ENCODE results near the gene ODF2L. TPM values are rescaled to one million over a fixed set of nuclear protein-coding genes. Genes with fewer than 3 reads are reported as not detected.

ODF2L gene
- total and polyA plus RNA-seq, 9 of the 15 experiments (the other 6 are each of a cell fraction or from before 2014, with no cell fraction given), result 2.2 to 6.0 (median 4.7) TPM

- ChIA-PET CTCF (ENCODE audit: low intra/inter-chr PET ratio) (interaction anchor here (1.7 kb wide), 1 partner anchor 78 kb away, joined by 3 read pairs; no protein-coding TSS in a partner anchor), POLR2A (interaction anchor here (1.6 kb wide), 1 partner anchor 9 kb away, joined by 3 read pairs; no protein-coding TSS in a partner anchor)
- Histone ChIP-seq H4K20me1 (replicated peaks; ENCODE audit: control insufficient read depth, insufficient read depth, low read length) (no peaks in the 10 kb centered on the region), H3K27ac (ENCODE audit: extremely low read depth, low read depth, low read length) (no peak overlapping the region), H3K4me3 (no peak overlapping the region), H2AFZ (ENCODE audit: low read depth, low read length) (no peak overlapping the region), H3K79me2 (ENCODE audit: control insufficient read depth, insufficient read depth, low read length) (no peaks in the 10 kb centered on the region), H3K4me2 (ENCODE audit: insufficient read depth, low read length) (no peak overlapping the region), H3K36me3 (ENCODE audit: control insufficient read depth, insufficient read depth, low read length) (no peaks in the 10 kb centered on the region), H3K9ac (ENCODE audit: insufficient read depth in 1 of 2, low read depth in 2 of 2, low read length in 2 of 2) (no peak overlapping the region), H3K9me3 (replicated peaks; ENCODE audit: control insufficient read depth, insufficient read depth, low read depth, low read length) (no peaks in the 10 kb centered on the region), H3K4me1 (replicated peaks in 1 of 2; ENCODE audit: control insufficient read depth in 2 of 2, insufficient read depth in 2 of 2, low read length in 2 of 2) (no peaks in the 10 kb centered on the region), H3K27me3 (ENCODE audit: control insufficient read depth in 2 of 2, insufficient read depth in 2 of 2, low read length in 2 of 2) (no peaks in the 10 kb centered on the region), H3K9me1 (ENCODE audit: control insufficient read depth, insufficient read depth, low read length) (no peaks in the 10 kb centered on the region)
- DNase-seq (ENCODE audit: extremely low read depth in 1 of 4, low spot score in 3 of 4) (no peak), ATAC-seq (no peak), FAIRE-seq (no peak)
- BruUV-seq (replicated peaks), result no TSS peak
- in situ Hi-C loops (cut with MboI), result no loop called here
- TF ChIP-seq ZNF232 (CRISPR knock-in tag; IDR thresholded peaks at IDR 0.05), result no peak
- no peak for TF ChIP-seq PREB (CRISPR knock-in tag; IDR thresholded peaks at IDR 0.05)
- TF ChIP-seq MECOM (CRISPR knock-in tag; IDR thresholded peaks at IDR 0.05), result no peak
- TF ChIP-seq DDX20 (tag; IDR thresholded peaks at IDR 0.05; ENCODE audit: low read depth), result no peak
- no peak for TF ChIP-seq ZNF778 (CRISPR knock-in tag; IDR thresholded peaks at IDR 0.05)
- TF ChIP-seq RBM39 (optimal IDR thresholded peaks at IDR 0.05; ENCODE audit: low read depth, low read length), result no peak
- no peak for TF ChIP-seq ZNF449 (CRISPR knock-in tag; IDR thresholded peaks at IDR 0.05)
- no peak for TF ChIP-seq THRAP3 (IDR thresholded peaks at IDR 0.05; ENCODE audit: borderline replicate concordance)
- no peak for TF ChIP-seq ATF1 (CRISPR knock-in tag; IDR thresholded peaks at IDR 0.05)
- TF ChIP-seq ATF1 (tag; IDR thresholded peaks at IDR 0.05), result no peak
- TF ChIP-seq MLX (CRISPR knock-in tag; conservative IDR thresholded peaks at IDR 0.05), result no peak
- no peak for TF ChIP-seq BDP1 (IDR thresholded peaks at IDR 0.05; ENCODE audit: insufficient read depth, insufficient read length)
- TF ChIP-seq ZNF23 (CRISPR knock-in tag; IDR thresholded peaks at IDR 0.05), result no peak
- intact Hi-C loops (cut with micrococcal nuclease), result no loop called here
- 32% methylated on average over 7 of the region's 7 CpGs for WGBS (ENCODE audit: insufficient coverage, low coverage, missing lambda C conversion rate)
Measured at GRCh38 chr1:86421601-86422280, 25.6 kb upstream of the ODF2L start.
